Motor neuron (in vitro differentiated cells): ENCODE data around the gene ISM1. TPM values are rescaled to one million over a fixed set of nuclear protein-coding genes. Genes with fewer than 3 reads are reported as not detected.
"Not testable (repeated sequence)": the region's sequence is repeated elsewhere in the genome, so short reads cannot be mapped to it uniquely, and the experiment has no call there.

Experiments
- ATAC-seq, 8 experiments: fragments of 200-7000 bp; cut with Tn5 transposase; replicated peaks in 6 of 8; 2 replicates each; pipeline ENCODE4 v1.8.0; 2021; ENCODE audit warnings: mild to moderate bottlenecking in 8 of 8, moderate library complexity in 8 of 8
- H3K27ac ChIP-seq, 2 donors: fragments of 250-450 bp; sonication (Bioruptor Pico); 2 replicates each; pipeline ENCODE4 v1.9.0; 2021; ENCODE audit warnings: antibody characterized with exemption in 2 of 2, mild to moderate bottlenecking in 2 of 2, moderate library complexity in 1 of 2
- H3K4me1 ChIP-seq, 2 donors: fragments of 250-450 bp; sonication (Bioruptor Pico); replicated peaks in 1 of 2; 2 replicates each; pipeline ENCODE4 v1.6.1; 2021; ENCODE audit warnings: antibody characterized with exemption in 2 of 2, mild to moderate bottlenecking in 2 of 2, moderate library complexity in 1 of 2
- H3K4me3 ChIP-seq, 5 donors: fragments of 250-450 bp; sonication (Bioruptor Pico); 2 replicates each; pipeline ENCODE4 v1.9.0; 2021; ENCODE audit warnings: antibody characterized with exemption in 5 of 5, mild to moderate bottlenecking in 5 of 5, moderate library complexity in 4 of 5
- WGBS, 10 experiments: fragments of 450-650 bp; shearing (Covaris generic); methylation state at CpG; one replicate each; pipeline ENCODE4 v1.0.0; 2022; 5-methylcytosine and 5-hydroxymethylcytosine counted together
- in situ Hi-C, 9 experiments: fragments of 400-800 bp; cut with MboI; loops; one replicate each; pipeline ENCODE4 v1.15.0; 2021; ENCODE audit warnings: low sequenced_read_pairs in 9 of 9, low pct_unique_long_range_greater_than_20kb in 2 of 9; ENCODE audit not compliant: unreplicated experiment in 9 of 9
- total RNA-seq, 8 experiments: library from RNA; unstranded; fragments of 300-600 nt; gene quantifications; 2 replicates each; pipeline versions ENCODE4 v1.2.3 to v1.2.4, GENCODE V29; 2022

The ISM1 gene
- total RNA-seq, 8 experiments from 2014 or later = 0.09 to 17.9 (median 1.5) TPM

DNA sequence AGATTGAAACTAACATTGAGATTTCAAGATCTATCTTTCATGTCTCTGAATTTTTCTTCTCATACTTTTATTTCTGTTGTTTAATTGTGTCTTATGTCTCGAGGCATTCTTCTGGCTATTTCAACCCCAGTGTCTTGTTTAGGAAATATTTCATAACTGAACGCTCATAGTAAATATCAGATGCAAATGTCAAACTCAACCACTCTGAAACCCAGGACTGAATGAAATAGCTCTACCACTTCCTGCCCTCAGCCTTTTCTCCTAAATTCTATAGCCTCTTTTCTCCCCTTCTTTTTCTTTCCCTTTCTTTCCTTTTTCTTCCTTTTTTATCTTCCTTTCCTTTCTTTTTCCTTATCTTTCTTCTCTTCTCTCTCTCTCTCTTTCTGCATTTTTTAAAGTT, 7.7 kb downstream of the ISM1 start:
- ATAC-seq = no peak
- in situ Hi-C loops = no loop called here
- H3K4me3 ChIP-seq = no peak overlapping the region

GRCh38 chr20:13229538-13229937, 8.5 kb downstream of the ISM1 start:
- H3K4me1 ChIP-seq = peaks cover 0 to 7% of the 10 kb centered on the region in 2 donors
- H3K4me3 ChIP-seq = no peak overlapping the region
- in situ Hi-C loops = no loop called here
- ATAC-seq = no peak
- no peak overlapping the region for H3K27ac ChIP-seq

More for the DNA sequence above, 7.7 kb downstream of the ISM1 start:
- WGBS, 10 experiments = 25 to 100% (median 84%) methylated on average over 1 to 2 of the region's 2 CpGs
- peaks cover 0 to 7% of the 10 kb centered on the region in 2 donors for H3K4me1 ChIP-seq
- H3K27ac ChIP-seq = no peak overlapping the region

GRCh38 chr20:13231031-13231752, 10.1 kb downstream of the ISM1 start:
- Histone ChIP-seq H3K4me1 (peaks cover 0 to 7% of the 10 kb centered on the region in 2 donors), H3K27ac (no peak overlapping the region), H3K4me3 (no peak overlapping the region)
- 0 to 96% (median 56%) methylated on average over 1 to 4 of the region's 7 CpGs for WGBS, 10 experiments
- in situ Hi-C loops = no loop called here
- ATAC-seq = peak in 7 of 8 experiments; percentile 14 to 99 (median 52)

DNA sequence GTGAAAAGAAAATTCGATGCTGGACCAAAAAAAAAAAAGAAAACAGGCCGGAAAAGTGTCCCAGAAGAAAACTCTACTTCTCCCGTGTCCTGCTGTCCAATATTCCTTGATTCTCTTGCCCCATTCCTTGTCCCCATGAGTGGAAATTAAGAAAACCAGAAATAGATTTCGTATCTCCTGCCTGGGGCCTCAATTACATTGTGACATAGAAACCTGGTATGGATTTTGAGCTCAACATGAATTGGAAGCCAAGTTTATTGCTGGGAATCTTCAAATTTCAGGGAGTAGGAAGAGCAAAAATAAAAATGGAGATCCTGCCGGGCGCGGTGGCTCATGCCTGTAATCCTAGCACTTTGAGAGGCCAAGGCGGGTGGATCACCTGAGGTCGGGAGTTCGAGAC, 11.9 kb downstream of the ISM1 start:
- ATAC-seq = no peak
- no peak overlapping the region for H3K4me3 ChIP-seq
- H3K27ac ChIP-seq = no peak overlapping the region
- H3K4me1 ChIP-seq = peaks cover 0 to 7% of the 10 kb centered on the region in 2 donors
- 36 to 100% (median 84%) methylated on average over 2 to 7 of the region's 10 CpGs for WGBS, 10 experiments
- in situ Hi-C loops = no loop called here

GRCh38 chr20:13234961-13235360, 13.9 kb downstream of the ISM1 start:
- Histone ChIP-seq H3K4me1 (peaks cover 0 to 7% of the 10 kb centered on the region in 2 donors), H3K27ac (no peak overlapping the region), H3K4me3 (no peak overlapping the region)
- in situ Hi-C loops = no loop called here
- 0 to 100% (median 88%) methylated on average over 1 of the region's 1 CpG; no CpG with 5 or more reads in 3 of the 10 experiments for whole genome bisulfite sequencing, 10 experiments
- ATAC-seq = no peak

- ATAC-seq, H3K4me1 ChIP-seq, H3K4me3 ChIP-seq, H3K27ac ChIP-seq, in situ Hi-C loops: not testable (repeated sequence)
- WGBS, 10 experiments = 0 to 100% (median 85%) methylated on average over 1 to 2 of the region's 2 CpGs; no CpG with 5 or more reads in 4 of the 10 experiments
Observed at GRCh38 chr20:13236360-13236759, 15.3 kb downstream of the ISM1 start.

- Histone ChIP-seq H3K4me3 (no peak overlapping the region), H3K27ac (no peak overlapping the region), H3K4me1 (no peaks in the 10 kb centered on the region)
- in situ Hi-C loops = no loop called here
- 29 to 100% methylated on average over 1 of the region's 1 CpG; no CpG with 5 or more reads in 8 of the 10 experiments for WGBS, 10 experiments
- ATAC-seq = no peak
Observed at GRCh38 chr20:13236990-13237720, 16.1 kb downstream of the ISM1 start.

DNA sequence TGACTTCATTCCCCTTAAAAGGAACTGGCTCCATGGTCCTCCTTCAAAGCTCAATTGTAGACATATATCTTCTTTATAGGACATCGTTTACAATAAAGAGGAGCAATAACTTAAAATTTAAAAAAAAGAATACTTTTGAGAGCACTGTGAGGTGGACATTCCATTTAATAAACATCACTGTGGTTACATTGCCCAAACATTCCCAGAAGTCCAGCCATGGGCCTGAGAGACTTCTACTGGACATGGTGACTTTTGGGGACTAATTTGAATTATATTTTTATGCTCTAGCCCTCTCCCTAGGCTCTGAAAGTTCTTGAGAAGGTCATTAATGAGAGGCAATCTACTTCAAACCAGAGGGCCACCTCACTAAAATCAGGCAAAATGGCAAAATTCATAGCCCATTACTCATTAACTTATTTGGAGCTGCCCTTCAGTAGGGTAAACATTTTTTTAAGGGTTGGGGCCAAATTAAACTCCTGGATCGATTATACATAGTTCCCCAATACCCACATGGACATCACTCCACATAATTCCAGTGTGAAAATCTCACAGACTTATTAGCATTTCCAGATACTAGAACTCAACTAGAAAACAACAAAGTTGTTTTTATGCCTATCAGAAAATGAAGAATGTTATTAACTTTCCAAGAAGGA, 17.1 kb downstream of the ISM1 start:
- H3K27ac ChIP-seq = no peak overlapping the region
- ATAC-seq = no peak
- H3K4me3 ChIP-seq = no peak overlapping the region
- H3K4me1 ChIP-seq = no peaks in the 10 kb centered on the region
- in situ Hi-C loops = no loop called here
- WGBS, 10 experiments = 33 to 67% (median 43%) methylated on average over 1 to 2 of the region's 2 CpGs; no CpG with 5 or more reads in 2 of the 10 experiments

DNA sequence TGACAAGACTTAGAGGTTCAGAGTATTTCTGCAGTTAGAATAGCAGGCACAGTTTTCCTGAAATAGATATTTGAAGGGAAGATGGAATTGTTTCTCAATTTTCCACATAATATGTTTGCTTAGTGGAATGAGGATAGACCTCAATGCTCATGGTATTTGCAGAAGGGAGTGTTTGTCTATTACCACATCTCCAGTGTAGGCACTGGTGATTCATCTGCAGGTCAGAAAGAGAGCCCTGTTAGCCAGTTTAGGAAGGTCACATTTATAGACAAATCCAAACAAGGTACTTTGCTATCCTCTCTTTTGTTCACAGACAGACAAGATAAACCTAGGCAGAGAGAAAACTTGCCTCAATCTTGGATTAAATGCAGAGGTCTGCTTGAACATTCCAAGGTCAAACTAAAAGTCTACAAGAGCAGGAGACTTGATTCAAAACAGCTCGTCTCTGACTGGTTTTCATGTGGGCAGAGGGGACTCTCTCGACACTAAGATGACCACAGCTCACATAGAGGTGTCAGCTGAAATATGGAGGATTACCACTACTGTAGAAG, 22.8 kb downstream of the ISM1 start:
- H3K4me1 ChIP-seq = no peaks in the 10 kb centered on the region
- peak in 1 of 8 experiments; percentile 39 for ATAC-seq
- H3K27ac ChIP-seq = no peak overlapping the region
- 40 to 100% (median 96%) methylated on average over 1 to 2 of the region's 2 CpGs; no CpG with 5 or more reads in 3 of the 10 experiments for WGBS, 10 experiments
- in situ Hi-C loops = no loop called here
- H3K4me3 ChIP-seq = no peak overlapping the region

DNA sequence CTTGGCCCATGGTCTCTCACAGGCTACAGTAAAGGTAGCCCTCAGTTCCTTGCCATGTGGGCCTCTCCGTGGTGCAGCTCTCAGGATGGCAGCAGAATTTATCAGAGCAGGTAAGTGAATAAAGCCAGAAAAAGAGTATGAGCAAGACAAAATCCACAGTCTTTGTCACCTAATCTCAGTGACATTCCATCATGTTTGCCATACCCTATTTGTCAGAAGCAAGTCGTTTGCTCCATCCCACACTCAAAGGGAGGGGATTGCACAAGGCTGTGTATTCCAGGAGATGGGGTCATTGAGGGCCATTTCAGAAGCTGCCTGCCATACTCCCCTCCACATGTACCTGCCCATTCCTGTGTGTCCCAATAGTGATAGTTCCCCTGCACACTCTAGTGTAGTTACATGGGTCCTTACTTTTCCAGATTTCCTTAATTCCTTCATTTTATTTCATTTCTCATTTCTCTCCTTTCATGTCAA, 24.2 kb downstream of the ISM1 start:
- in situ Hi-C loops = no loop called here

GRCh38 chr20:13249118-13249797, 28.2 kb downstream of the ISM1 start:
- Histone ChIP-seq H3K4me3 (no peak overlapping the region), H3K4me1 (no peaks in the 10 kb centered on the region), H3K27ac (no peak overlapping the region)
- in situ Hi-C loops = no loop called here
- WGBS, 10 experiments = 14 to 98% (median 78%) methylated on average over 3 to 10 of the region's 13 CpGs; no CpG with 5 or more reads in 1 of the 10 experiments
- no peak for ATAC-seq

More for the DNA sequence above, 24.2 kb downstream of the ISM1 start:
- H3K4me1 ChIP-seq = no peaks in the 10 kb centered on the region
- ATAC-seq = no peak
- 0 to 93% (median 83%) methylated on average over 1 to 2 of the region's 2 CpGs; no CpG with 5 or more reads in 5 of the 10 experiments for WGBS, 10 experiments
- H3K27ac ChIP-seq = no peak overlapping the region
- H3K4me3 ChIP-seq = no peak overlapping the region

GRCh38 chr20:13249798-13250170, 28.7 kb downstream of the ISM1 start:
- in situ Hi-C loops = loop anchor here in 2 of 9 experiments (25.0 kb wide), 2 partner anchors 112 to 137 kb away; no protein-coding TSS in a partner anchor

More at GRCh38 chr20:13249798-13250170, 28.7 kb downstream of the ISM1 start:
- Histone ChIP-seq H3K4me1 (no peaks in the 10 kb centered on the region), H3K4me3 (no peak overlapping the region), H3K27ac (no peak overlapping the region)
- no peak for ATAC-seq
- 28 to 100% (median 67%) methylated on average over 1 to 4 of the region's 4 CpGs; no CpG with 5 or more reads in 1 of the 10 experiments for WGBS, 10 experiments
